Activated T-cell treated with anti-CD3 and anti-CD28 coated beads for 48 hours (primary cell): ENCODE measurements around the gene SLFN12L.
"Not testable (repeated sequence)": the region's sequence is repeated elsewhere in the genome, so short reads cannot be mapped to it uniquely, and the experiment has no call there.

ENCODE experiments used
- DNase-seq: peaks from one replicate; pipeline ENCODE4 v3.0.0-alpha.2; 2020; ENCODE audit warnings: low read depth

SLFN12L gene

DNA sequence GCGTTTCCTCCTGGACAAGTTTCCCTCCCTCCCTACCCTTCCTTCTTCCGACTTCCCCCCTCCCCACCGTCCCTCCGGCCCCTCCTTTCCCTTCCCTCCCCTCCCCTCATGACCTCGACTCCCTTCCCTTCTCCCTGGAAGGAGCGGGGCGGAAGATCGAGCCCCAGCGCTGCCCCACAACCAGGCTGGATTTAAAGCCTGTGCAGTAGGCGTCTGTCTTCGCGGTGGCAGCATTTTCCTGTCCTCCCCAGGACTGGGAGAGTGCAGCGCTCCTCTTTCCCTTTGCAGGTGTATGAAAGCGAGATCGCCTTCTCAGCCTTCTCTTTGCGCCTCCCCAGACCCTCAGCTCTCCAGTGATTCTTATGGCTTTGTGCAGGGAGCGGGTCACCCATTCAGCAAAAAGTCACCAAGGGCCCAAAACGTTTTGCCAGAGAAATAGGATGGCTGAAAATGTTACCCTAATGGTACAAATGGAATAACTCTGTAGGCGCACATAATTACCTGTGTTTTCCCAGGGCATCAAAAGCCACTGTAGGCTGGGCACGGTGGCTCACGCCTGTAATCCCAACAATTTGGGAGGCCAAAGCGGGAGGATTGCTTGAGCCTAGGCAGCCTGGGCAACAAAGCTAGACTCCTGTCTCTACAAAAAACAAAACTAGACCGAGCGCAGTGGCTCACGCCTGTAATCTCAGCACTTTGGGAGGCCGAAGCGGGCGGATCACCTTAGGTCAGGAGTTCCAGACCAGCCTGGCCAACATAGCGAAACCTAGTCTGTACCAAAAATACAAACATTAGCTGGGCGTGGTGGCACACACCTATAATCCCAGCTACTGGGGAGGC, 40.8 kb downstream of the SLFN12L start:
- DNase-seq, result no peak

DNA sequence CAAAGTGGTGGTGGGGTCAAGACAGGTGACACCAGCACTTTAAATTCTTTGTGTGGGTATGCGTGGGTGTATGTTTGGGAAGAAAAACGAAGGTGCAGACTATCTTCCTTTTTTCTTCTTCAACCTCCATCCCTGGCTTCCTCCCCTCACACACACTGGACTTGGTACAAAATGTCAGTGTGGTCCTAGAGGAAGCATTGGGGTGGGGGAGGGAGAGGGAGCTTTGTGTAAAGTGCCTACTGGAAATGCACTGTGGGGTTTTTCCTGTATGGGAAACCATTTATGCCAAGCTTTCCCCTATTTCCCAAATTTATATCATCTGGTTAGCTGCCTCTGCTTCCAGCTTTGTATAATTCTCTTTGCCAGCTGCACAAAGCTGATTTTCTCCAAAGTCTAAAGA, 44.4 kb downstream of the SLFN12L start:
- DNase-seq, result no peak

DNA sequence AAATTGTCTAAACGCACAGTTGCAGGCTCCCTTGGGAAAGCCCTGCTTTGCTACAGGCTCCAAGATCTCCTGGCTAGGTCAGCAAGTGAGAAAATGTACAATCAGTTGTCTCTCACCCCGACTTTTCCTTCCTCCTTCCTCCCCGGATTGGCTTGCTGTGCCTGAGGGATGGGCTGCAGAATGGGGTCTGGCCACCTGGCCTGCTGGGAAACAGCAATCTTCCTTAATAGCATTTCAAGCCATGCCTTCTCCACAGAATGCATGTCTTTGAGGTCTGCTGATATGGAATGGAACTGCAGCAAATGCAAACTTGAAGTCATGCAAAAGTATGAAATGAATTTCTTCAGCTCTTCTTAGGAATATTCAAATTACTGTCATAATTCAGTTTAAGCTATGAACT, 46.1 kb downstream of the SLFN12L start:
- no peak for DNase-seq

- DNase-seq, result no peak
Measured at GRCh38 chr17:35489944-35490343, 47.5 kb downstream of the SLFN12L start.

GRCh38 chr17:35488991-35489390, 48.5 kb downstream of the SLFN12L start:
- DNase-seq, result no peak

- DNase-seq, result peak; percentile 82
Measured at GRCh38 chr17:35486920-35487732, 50.4 kb downstream of the SLFN12L start.

GRCh38 chr17:35479271-35479670, 58.2 kb downstream of the SLFN12L start:
- DNase-seq, result no peak

- no peak for DNase-seq
Measured at GRCh38 chr17:35477248-35477647, 60.2 kb downstream of the SLFN12L start.

DNA sequence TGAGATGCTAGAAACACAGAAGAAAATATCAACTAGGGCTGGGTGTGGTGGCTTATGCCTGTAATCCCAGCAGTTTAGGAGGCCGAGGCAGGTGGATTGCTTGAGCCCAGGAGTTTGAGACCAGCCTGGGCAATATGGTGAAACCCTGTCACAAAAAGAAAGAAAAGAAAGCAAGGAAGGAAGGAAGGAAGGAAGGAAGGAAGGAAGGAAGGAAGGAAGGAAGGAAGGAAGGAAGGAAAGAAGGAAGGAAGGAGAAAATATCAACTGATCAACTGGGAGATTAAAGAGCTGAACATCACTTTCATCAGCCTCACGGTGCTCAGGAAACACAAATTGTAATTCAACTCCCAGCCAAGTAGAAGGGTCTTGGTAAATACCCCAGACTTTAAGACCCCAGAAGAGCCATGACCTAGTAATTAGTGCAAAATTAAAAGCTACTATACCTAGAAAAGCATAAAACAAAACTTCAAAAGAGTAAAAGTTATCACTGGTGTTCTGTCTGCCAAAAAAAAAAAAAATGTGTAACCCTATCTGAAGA, 61.1 kb downstream of the SLFN12L start:
- DNase-seq, result no peak

DNA sequence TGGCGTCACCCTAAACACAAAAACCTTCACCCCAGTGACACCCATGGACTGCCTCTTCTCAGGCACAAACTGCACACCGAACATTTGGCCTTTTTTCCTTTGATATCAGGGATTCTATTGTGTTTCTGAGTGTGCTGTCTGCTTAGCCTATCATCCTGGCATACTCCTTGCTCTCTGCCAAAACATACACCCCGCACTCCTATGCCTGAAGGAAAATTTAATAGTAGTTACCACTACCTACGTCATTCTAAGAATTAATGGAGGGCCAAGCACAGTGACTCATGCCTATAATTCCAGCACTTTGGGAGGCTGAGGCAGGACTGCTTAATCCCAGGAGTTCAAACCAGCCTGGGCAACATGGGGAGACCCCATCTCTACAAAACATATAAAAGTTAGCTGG, 69.0 kb downstream of the SLFN12L start:
- no peak for DNase-seq

DNA sequence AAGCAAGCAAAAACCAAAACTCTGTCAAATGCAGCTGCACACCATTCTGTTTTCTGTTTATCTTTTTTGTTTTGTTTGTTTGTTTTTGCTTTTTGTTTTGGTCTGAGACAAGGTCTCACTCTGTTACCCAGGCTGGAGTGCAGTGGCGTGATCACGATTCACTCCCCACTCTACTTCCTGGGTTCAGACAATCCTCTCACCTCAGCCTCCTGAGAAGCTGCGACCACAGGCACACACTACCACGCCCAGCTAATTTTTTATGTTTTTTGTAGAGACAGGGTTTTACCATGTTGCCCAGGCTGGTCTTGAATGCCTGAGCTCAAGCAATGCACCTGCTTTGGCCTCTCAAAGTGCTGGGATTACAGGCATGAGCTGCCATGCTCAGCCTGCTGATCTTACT, 69.7 kb downstream of the SLFN12L start:
- DNase-seq, result no peak

GRCh38 chr17:35460354-35460851, 77.1 kb downstream of the SLFN12L start:
- peak; percentile 36 for DNase-seq

- DNase-seq, result not testable (repeated sequence)
Measured at GRCh38 chr17:35454035-35454434, 83.4 kb downstream of the SLFN12L start.

GRCh38 chr17:35453171-35453570, 84.3 kb downstream of the SLFN12L start:
- DNase-seq, result no peak

GRCh38 chr17:35449371-35449931, 88.0 kb downstream of the SLFN12L start:
- no peak for DNase-seq

- no peak for DNase-seq
Measured at GRCh38 chr17:35448899-35449227, 88.6 kb downstream of the SLFN12L start.

DNA sequence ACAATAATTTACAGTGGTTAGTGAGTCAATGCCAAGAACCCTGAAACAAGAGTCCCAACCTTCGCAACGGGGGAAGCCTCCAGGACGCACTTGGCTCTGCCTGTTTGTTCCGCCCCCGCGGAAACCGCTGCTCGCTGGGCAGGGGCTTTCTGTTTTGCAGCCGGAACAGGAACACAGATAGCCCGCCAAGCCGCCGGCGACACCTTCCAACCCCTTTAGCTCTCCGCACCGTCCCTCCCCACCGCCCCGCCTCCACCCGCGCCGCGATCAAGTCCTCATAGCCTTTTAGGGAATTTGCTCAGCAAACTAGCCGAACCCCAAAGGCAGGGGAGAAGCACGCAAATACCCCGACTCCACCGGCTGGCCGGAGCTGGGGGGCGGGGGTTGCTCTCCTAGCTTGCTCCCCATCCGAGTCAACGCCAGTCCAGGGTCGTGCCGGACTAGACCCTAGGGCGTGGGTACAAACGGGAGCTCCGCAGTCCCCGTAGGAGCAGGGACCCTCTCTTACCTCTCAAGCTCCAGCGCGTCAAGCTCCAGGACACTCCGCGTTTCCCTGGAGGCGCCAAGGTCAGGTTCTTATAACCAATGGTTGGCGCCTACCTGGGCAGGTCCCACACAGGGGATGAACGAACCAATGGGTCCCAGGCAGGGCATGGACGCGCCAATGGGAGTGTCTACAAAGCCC, 89.1 kb downstream of the SLFN12L start, which contains the start of gene SLFN13:
TSS of gene SLFN13 (minus strand) at position 553 of the 685 bp plus-strand sequence. CDS start 3,086 bp downstream, outside the sequence.
- peak; percentile 93 for DNase-seq

DNA sequence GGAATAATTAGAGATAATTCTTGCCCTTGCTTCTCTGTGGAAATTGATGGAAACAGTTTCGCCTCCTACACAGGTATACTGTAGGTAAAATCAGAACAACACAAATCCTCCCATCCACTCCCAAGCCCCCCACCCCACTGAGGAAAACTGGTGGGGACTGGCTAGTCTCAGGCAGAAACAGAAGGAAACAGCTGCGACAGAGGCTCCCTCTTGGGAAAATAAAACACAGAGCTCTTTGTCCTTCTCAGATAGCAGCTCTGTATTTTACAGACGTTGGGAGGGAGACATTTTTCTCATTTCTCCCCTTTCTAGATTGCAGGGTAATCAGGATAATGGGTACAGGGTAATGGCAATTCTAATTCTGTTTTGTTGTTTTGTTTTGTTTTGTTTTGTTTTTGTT, 90.0 kb downstream of the SLFN12L start:
- no peak for DNase-seq

GRCh38 chr17:35438433-35438832, 99.0 kb downstream of the SLFN12L start:
- no peak for DNase-seq

DNA sequence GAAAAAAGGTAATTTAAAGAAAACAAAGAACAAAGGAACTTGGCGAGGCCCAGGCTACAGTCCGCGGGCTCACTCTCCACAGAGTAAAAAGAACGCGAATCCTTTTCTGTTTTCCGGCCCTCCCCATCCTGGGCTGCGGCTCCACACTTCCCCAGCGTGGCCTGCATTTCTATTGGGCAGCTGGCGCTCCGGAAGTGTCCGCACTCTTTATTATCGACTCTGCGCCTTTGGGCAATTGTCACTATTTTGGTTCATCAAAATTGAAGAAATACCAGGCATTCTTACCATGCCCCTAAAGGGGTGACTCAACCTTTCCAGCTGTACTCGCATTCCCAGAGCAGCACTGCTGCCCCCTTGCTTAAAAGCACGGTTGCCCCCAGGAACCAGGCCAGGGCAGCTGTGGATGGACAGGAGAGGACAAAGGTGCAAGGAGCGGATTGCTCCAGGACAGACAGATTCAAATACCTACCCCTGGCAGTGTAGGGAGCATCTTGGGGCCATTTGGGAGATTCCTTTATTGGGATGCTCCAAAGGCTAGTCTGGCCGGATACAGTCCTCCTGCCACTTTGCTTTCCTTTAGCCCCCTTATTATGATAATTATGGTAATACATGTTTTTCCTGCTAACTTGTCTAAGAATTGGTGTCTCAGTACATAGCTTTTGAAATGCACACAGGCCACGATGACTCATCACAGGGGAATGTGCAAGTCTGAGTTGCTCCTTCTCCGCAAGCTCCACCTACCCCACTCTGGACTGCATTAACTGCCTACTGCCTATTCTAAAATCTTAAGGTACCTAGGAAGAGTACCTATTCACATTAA, 104.2 kb downstream of the SLFN12L start:
- peak; percentile 54 for DNase-seq
